G401.6 (cell line): ENCODE results near the gene PSMC5.
"Not testable (repeated sequence)": the region's sequence is repeated elsewhere in the genome, so short reads cannot be mapped to it uniquely, and the experiment has no call there.

Experiments
- FAIRE-seq: peaks from 2 replicates; lab custom pipeline; 2012; peaks lifted over from hg19 to GRCh38; lab: Jason Lieb, UNC

Gene PSMC5

DNA sequence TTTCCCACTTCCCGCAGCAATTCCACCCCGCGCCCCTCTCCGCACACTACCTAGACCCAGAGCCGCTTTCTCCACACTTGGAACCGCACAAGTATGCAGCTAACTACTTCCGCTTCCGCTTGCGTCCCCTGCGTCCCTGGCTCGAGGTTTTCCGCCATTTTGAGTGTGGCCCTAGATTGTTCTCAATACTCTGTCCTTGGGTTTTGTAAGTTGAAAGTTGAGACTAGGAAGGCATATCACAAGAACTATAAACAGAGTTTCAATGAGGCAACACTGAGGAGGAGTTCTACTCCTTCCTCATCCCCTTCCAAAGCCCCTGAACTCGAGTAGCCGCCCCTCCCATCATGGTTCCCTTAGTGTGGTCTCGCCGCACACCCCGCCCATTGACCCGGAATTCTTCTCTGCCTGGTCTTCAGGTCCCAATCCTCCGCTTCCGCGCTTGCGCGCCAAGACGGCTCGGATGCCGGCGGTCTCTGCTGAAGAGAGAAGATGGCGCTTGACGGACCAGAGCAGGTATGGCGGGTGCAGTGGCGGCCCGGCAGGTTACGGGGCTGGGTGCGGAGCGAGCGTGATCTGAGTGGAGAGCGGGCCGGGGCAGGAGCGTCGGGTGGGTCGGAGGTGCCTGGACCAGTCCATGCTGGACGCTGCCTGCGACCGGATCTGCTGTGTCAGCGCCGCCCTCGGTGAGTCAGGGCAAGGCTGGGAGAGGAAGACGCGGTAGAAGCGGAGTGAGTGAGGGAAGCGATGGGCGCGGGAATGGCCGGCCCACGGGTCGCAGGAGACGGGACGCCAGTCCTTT, at the start of gene PSMC5, which contains the start of gene FTSJ3:
PSMC5 (plus strand) TSS at position 430 of the 799 bp plus-strand sequence; CDS start at position 490, 60 bp downstream.
FTSJ3 (minus strand) TSS at position 662 of the 799 bp plus-strand sequence. CDS start 761 bp downstream, outside the sequence.
- peak; percentile 88 for FAIRE-seq

DNA sequence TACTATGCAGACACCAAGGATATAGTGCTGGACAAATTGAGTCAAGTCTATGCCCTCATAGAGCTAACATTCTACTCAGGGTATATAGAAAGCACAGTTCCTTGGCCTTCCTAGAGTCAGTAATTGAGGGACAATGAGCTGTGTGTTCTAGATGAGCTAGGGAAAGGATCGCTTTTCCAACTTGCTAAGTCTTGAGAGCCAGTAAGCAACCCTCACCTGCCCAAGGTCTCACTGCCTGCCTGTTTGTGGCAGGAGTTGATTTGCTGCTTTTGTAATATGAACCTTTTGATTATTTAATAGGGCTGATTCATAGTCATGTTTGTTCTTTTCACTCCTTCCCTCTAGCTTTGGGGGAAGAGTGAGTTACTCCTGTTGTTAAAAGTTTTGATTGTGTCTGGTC, 46.7 kb upstream of the PSMC5 start:
- no peak for FAIRE-seq

GRCh38 chr17:63780928-63781327, 46.3 kb upstream of the PSMC5 start:
- FAIRE-seq: no peak

- no peak for FAIRE-seq
These were observed 43.7 kb upstream of the PSMC5 start for GRCh38 chr17:63783522-63783921.

- FAIRE-seq: no peak
These were observed 41.7 kb upstream of the PSMC5 start for GRCh38 chr17:63785556-63785955.

DNA sequence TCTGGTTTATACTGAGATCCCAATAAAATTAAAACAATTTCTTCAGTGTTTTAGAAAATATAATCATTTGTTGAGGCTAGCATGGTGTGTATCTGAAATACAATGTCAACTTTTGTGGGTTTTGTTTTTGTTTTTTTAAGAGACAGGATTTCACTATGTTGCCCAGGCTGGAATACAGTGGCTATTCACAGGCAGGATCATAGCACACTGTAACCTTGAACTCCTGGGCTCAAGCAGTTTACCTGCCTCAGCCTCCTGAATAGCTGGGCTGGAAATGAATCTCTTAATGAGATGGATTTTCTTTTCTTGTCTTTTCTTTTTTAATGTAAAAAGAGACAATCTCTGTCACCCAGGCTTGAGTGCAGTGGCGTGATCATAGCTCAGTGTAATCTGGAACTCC, 41.1 kb upstream of the PSMC5 start:
- no peak for FAIRE-seq

- FAIRE-seq: no peak
These were observed 40.1 kb upstream of the PSMC5 start for GRCh38 chr17:63786971-63787711.

DNA sequence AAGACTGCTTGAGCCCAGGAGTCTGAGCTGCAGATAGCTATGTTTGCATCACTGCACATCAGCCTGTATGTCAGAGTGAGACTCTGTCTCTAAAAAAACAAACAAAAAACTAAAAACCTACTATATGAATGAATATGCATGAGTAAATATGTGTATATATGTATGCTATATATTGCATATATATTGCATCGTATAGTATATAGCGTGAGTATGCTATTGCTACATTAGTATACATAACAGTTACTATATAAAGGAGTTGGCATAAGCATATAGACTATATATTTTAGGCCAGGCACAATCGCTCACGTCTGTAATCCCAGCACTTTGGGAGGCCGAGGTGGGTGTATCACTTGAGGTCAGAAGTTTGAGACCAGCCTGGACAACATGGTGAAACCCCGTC, 37.2 kb upstream of the PSMC5 start:
- no peak for FAIRE-seq

- no peak for FAIRE-seq
These were observed 35.0 kb upstream of the PSMC5 start for GRCh38 chr17:63792055-63792729.

- not testable (repeated sequence) for FAIRE-seq
These were observed 30.9 kb upstream of the PSMC5 start for GRCh38 chr17:63796375-63796774.

DNA sequence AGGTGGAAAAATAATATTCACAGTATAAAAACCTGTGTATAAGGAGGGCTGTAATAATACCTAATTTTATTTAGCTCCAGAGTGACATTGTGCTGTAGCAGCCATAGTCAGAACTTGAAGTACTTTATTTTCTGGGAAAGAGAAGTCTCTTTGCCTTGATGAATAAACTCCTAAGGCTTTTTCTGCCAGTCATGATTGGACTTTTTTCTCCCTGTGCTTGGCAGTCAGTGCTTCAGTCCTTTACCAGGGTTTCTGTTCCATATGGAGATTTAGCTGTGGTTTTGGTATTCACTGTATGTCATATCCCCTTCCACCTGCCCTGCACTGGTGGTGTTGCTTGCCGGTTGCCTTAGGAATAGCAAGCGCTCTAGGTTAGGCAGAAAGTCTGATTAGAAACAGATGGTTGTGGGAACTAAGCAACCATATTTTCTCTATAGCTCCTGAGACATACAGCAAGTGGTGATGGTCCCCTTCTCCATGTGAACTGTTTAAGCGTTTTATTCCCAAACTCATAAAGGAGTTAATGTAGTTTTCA, 28.6 kb upstream of the PSMC5 start:
- FAIRE-seq: no peak

DNA sequence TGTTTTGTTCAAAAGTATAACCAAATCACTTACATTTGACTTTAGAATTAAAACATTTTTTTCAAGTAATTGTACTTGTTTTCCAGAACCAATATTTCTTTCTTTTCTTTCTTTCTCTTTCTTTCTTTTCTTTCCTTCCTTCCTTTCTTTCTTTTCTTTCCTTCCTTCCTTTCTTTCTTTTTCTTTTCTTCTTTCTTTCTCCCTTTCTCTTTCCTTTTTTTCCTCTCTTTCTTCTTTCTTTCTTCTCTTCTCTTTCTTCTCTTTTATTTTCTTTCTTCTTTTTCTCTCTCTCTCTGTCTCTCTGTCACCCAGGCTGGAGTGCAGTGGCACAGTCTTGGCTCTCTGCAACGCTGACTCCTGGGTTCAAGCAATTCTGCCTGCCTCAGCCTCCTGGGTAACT, 26.4 kb upstream of the PSMC5 start:
- FAIRE-seq: no peak

DNA sequence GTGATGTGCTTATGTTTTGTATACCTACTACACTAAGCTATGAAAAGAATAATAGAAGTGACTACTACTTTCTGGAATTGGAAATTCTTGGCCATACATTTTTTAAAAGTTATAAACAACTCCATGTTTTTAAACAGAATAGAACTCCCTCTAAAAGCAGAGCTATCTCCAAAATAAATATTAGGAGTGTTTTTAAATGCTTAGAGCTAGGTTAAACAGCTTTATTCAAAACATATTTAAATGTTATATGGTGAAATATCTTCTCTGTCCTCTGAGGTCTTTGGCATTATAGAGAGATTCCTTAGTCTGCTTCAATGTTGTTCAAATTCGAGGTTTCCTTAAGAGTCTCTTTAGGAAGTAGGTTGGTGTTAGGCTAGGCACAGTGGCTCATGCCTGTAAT, 22.9 kb upstream of the PSMC5 start:
- no peak for FAIRE-seq

DNA sequence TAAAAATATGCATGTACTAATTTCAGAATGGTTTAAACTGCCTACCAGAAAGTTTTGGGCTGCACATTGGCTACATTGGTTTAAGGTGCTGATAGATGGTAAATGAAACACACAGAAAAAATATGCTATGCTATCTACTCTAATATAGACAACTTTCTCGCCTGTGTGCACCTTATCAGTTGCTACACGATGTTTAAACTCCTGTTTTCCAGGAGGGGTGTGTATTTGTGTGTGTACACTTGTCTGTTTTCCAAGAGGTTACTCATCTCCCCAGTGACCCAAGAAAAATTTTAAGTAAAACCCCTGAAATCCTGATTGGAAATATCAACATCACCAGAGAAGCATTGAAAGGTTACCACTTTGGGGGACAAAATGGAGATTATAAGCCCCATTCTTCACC, 21.6 kb upstream of the PSMC5 start:
- no peak for FAIRE-seq

- FAIRE-seq: no peak
These were observed 17.3 kb upstream of the PSMC5 start for GRCh38 chr17:63809970-63810369.

DNA sequence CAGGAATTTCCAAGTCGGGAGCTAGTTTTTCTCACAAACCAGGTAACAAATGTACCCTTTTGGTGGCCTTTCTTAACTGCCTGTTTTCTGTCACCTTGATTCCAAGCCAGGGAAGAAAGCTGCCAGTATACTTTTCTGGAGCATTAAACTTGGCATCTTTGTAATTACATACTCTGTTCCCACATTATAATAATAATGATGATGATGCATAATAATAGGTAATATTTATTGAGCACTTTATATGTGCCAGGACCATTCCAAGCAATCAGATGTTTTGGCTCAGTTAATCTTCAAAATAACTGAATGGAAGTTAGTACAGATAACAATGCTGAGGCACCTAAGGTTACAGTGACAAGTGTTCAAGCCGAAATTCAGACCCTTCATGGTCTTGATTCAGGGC, 11.1 kb upstream of the PSMC5 start:
- FAIRE-seq: no peak

- no peak for FAIRE-seq
These were observed 10.6 kb upstream of the PSMC5 start for GRCh38 chr17:63816669-63817068.

GRCh38 chr17:63817736-63818385, 9.4 kb upstream of the PSMC5 start:
- FAIRE-seq: no peak

DNA sequence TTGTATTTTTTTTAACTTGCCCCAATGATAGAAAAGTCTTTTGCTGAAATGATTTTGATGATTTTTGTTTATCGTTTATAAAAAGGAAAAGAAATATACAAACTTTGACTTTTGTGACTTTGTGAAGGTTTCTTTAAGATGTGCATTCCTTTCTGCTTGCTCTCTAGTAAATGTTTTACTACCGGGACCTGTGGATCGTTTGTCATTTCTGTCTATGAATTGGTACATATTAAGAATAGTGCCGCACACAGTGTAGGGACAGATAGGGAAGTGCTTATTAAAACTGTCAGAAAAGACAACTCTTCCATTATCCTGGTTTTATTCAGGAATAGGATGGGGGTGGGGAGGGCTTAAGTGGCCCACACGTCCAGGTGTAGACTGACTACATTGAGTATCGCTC, 8.1 kb upstream of the PSMC5 start:
- FAIRE-seq: no peak

DNA sequence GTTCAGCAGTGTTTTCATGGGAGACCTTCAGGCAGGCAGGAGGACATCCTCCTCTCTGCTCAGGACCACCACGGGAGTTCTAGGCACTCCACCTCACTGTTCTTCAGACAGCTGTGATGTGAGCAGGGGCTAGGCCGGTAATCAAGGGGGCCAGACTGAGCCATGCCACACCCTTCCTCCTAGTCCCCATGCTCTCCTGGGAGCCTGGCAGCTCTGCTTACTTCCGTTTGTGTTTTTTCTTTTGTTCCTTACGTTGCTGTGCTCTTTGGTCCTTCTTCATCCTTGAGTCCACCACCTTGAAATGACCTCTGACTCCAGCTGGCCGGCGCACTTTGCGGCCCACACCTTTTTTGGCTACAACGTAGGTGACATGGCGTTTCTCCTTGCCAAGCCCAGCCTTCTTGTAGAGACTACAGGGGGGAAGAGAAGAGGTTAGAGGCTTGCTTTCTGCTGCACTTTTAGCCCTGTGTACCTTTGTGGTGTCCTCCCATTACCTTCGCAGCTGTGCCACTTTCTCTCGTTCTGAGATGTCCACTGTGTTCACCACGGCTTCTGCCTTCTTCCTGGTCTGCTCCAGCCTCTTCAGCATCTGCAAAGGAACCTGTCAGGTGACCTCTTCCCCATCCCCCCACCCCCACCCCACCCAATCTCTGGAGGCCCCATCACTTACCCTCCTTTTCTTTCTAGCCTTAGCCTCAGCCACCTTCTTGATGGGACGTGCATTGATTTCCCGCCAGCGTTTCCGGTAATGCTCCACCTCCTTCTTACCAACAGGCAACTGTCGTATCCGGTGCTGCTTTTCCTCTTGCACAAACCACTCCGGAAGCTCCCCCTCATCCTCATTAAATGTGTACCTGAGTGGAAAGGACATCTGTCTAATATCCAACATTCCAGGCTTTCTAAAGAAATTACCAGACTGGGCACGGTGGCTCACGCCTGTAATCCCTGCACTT, 7.4 kb upstream of the PSMC5 start:
- FAIRE-seq: no peak

DNA sequence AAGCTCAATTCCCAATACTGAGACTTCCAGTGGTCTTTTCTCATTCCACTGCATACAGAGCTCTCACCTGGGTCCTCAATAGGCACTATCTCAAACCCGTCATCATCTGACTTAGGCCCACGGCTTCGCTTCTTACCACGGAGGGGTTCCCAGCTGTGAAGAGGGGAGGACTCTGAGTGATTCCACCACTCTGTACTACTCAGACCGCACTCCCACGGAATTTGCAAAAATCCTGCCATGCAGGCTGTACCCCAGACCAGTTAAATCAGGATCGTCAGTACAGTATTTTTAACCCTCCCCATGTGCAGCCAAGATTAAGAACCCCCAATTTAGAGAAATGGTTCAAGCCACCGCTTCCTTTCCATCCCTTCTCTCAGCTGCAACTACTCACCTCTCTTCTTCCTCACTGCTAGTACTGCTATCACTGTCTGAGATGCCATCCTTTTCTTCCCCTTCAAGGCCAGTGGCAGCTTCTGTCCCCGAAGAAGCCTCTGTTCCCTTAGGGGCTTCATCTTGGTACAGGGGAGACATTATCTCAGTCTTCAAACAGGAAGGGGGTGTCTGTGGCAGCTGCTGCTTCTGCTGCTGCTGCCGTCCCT, 6.2 kb upstream of the PSMC5 start:
- no peak for FAIRE-seq
